ENCODE data around the gene MLLT3.

Gene MLLT3

DNA sequence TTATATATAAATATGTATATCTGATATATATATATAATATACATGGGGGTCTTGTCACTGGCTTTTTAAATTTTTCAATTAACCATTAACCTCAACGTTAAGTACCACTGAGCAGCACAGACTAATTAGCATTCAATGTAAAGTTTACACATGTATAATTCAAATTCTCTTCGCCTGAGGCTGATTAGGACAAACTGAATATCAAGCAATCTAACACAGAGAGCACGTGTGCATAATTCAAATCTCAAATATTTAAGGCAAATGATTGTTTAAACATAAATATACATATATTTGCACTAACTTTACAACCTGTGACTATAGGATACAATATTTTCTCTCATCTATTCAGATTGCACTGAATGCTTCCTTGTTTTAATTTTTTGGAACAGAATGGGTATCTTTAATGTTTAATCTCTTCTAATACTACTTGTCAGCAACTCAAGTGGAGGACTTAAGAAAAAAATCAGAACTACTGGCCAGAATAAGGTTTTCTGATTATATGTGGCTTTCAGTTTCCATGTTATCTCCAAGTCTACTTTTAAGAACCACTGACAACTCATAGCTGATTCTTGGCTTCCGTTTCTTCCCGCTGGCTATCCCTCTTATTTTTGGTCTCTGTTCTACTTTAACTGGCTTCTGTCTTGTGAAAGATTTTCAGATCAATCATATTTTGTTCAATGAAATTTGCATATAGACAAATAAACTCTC, 204.8 kb downstream of the MLLT3 start:
- DNase-seq (ENCODE audit: low read depth): no peak

DNA sequence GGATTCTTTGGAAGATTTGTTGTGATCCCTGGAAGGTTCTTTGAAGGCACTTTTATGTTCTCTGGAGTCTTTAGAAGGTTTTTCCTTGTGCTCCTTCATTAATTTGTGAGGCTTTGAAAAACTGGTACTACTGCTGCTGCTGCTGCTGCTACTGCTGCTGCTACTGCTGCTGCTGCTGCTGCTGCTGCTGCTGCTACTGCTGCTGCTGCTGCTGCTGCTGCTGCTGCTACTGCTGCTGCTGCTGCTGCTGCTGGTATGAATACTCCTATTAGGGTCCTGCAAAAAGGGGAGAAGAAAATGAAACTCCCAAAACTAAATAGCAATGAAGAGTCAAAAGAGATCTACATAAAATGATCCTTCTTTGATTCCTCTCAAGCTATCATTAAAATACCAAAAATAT, 208.1 kb downstream of the MLLT3 start:
- no peak for DNase-seq (ENCODE audit: low read depth)

DNA sequence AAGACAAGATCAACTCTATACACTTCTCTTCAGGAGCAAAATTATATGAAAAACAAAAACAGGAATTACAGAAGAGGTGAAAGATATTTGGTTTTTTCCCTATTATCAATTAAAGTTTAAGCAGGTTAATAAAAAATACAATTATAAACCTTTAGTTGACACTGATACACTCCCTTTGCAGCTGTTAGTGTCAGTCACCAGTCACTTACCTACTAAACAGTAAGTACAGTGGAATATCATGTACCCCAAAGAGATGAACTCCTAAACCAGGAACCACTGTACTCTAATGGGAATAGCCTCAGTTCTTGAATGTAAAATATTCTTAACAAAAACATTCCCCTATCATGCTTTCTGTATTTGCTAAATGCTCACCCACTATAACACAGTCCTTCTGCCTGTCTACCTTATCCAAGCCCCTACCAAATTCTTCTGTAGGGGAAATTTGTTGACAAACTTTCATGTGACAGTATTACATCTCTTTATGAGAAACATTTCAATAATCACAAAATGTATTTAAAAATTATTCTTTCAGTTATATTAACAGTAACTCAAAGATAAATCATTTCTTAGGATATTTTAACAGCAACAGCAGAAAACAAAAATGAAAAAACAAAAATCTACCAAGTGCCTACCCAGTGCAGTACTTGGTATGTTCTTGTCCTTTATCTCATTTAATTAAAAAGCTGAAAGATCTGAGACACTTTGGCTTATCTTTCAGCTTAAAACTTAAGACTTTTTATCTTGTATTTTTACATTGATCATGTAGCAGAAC, 212.8 kb downstream of the MLLT3 start:
- no peak for DNase-seq (ENCODE audit: low read depth)

DNA sequence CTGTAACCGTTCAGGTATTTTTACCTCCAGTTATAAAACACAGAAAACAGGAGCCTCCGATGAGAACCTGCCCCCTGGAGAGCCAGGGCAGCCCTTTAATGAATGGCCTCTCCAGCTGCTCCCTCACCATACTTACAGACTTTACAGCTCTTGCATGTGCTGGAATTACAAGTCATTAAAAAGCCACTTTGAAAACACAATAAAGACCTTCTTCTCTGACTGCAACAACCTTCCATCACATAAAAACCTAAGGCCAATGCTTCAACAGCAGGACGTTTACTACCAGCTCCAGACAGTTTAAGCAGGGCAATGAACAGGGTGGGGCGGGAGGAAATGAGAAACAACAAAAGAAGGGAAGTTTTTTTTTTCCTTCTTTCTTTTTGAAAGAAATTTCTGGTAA, 213.8 kb downstream of the MLLT3 start:
- no peak for DNase-seq (ENCODE audit: low read depth)

DNA sequence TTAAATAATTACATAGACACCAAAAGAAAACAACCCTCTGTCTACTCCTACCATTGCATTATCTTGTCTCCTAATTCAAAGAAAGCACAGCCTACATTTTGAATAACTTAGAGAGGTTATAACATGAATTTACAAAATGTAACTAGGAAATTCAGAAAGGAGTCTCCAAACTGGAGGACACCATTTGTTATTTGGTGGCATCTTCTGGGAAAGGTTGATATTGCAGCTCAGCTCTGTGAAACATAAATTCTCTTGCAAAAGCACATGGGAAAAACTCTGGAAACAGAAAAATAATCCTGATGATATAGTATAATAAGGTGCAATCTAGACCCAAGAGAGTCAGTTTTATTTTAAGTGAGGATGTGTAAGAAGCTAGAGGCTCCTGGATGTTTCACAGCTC, 215.3 kb downstream of the MLLT3 start:
- no peak for DNase-seq (ENCODE audit: low read depth)

- DNase-seq (ENCODE audit: low read depth): no peak
Observed at GRCh38 chr9:20406344-20406743, 216.0 kb downstream of the MLLT3 start.

GRCh38 chr9:20405616-20406015, 216.7 kb downstream of the MLLT3 start:
- no peak for DNase-seq (ENCODE audit: low read depth)

DNA sequence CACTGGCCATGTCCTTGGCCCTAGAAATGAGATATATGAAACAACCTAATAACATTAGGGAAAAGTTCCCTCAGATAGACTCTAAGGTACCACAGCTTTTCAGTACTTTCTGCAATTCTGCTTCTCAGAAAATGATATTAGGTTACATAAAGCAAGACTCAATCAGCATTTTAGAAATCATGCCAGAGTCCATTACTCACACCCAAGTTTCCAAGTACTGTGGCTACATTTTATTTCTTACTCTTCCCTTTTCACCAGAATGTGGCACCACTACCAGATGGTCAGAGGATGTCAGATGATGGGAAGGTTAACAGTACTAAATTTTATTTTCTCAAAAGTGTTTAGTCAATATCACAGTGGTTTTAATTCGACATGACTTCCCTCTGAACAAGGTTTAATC, 217.2 kb downstream of the MLLT3 start:
- no peak for DNase-seq (ENCODE audit: low read depth)

- no peak for DNase-seq (ENCODE audit: low read depth)
Observed at GRCh38 chr9:20404192-20404813, 218.0 kb downstream of the MLLT3 start.

- no peak for DNase-seq (ENCODE audit: low read depth)
Observed at GRCh38 chr9:20403346-20403745, 219.0 kb downstream of the MLLT3 start.

GRCh38 chr9:20402273-20402875, 219.9 kb downstream of the MLLT3 start:
- no peak for DNase-seq (ENCODE audit: low read depth)

DNA sequence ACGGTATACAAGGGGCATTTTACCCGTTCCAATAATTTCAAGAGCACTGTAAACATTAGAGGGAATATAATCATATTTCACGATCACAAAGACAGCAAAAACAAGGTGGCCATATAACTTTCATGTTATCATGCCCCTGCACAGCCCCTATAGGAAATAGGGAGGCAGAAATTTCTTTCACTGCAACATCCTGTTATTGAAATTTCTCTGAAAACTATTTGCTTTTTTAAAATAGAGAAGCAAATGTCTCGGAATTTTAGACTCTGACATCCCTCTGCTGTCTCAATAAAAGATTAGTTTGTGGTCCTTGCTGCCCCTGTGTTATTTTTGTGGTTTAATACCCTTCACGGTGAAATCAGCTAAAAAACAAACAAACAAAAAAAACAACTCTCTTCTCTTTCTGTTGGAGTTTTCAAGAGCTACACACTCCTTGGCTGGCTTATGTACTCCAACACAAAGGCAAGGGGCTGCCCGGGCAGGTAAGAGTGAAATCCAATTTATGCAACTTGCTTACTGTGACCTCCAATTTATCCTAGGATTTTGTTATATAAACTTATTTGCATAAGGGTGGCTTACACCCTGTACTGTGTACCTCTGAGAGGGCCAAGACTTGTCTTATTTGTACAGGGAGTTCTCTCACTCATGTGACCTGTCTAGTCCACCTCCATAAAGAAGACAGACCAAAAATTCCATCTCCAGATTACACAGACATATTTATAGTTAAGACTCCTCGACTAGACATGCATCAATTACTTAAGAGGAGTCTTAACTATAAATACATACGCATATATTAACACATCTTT, 223.6 kb downstream of the MLLT3 start:
- DNase-seq (ENCODE audit: low read depth): no peak

GRCh38 chr9:20397348-20397747, 225.0 kb downstream of the MLLT3 start:
- DNase-seq (ENCODE audit: low read depth): no peak

DNA sequence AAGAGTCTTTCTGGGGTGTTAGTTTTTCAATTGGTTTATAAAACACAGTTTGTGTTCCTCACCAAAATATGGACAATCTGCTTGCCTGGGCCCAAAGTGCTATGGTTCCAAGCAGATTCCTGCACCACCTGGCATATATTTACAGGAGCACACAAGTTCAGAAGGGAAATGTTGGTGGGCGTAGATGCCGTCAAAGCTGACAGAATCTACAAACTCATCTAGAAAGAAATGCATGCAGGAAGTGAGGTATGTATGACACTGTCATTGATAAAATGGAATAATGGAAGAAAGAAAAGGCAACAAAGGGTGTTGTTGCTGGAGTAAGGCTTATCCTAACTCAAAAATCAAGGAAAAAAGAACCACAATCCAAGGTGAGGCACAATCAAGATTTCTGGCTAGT, 225.8 kb downstream of the MLLT3 start:
- DNase-seq (ENCODE audit: low read depth): no peak

- DNase-seq (ENCODE audit: low read depth): no peak
Observed at GRCh38 chr9:20395651-20396050, 226.6 kb downstream of the MLLT3 start.

DNA sequence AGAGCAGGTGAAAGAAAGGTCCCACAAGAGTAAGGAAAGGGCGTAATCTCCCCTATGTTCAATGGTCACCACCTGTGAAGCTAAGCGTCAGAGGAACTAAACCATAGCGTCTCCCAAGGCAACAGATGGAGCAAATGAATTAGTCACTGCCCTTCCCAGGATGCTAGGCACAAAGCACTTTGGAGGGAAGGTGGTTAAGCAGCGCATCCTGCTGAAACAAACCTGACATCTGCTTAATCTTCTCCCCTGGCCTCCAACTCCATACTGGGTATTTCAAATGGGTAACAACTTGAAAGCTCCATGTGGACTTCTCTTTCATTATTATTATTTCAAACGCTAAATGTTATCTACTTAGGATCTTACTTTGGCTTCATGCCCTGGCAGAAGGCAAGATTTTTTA, 227.3 kb downstream of the MLLT3 start:
- no peak for DNase-seq (ENCODE audit: low read depth)

GRCh38 chr9:20391208-20391607, 231.1 kb downstream of the MLLT3 start:
- DNase-seq (ENCODE audit: low read depth): no peak

DNA sequence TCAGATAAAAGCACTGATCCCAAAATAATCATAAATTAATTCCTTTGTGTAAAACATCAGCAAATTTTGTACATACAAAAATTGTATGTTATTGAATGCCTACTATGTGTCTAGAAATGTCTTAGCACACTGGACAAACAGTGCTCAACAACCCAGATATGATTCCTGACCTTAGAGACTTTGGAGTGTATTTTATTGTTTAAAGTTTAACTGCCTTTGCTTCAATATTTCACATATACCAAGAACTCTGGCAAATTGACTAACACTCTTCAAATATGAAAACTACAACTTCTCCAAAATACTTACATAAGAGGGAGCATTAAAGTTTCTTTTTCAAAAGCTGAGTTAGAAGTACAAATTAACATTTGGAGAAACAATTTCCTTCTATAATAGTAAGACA, 231.9 kb downstream of the MLLT3 start:
- DNase-seq (ENCODE audit: low read depth): no peak

DNA sequence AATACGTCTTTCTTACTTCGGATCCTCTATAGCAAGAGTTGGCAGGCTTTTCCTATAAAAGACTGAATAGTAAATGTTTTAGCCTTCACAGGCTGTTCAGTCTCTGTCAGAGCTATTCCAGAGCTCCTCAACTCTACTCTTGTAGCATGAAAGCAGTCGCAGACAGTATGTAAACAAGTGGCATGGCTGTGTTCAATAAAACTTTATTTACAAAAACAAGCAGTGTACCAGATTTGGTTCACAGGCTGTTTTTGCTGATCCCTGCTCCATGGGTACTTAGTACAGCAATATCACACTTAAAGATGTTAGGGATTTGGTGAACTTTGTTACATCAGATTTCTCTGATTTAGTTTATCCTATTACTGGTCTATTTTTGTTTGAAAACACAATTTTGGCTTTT, 235.2 kb downstream of the MLLT3 start:
- DNase-seq (ENCODE audit: low read depth): no peak

GRCh38 chr9:20384642-20385041, 237.7 kb downstream of the MLLT3 start:
- no peak for DNase-seq (ENCODE audit: low read depth)

DNA sequence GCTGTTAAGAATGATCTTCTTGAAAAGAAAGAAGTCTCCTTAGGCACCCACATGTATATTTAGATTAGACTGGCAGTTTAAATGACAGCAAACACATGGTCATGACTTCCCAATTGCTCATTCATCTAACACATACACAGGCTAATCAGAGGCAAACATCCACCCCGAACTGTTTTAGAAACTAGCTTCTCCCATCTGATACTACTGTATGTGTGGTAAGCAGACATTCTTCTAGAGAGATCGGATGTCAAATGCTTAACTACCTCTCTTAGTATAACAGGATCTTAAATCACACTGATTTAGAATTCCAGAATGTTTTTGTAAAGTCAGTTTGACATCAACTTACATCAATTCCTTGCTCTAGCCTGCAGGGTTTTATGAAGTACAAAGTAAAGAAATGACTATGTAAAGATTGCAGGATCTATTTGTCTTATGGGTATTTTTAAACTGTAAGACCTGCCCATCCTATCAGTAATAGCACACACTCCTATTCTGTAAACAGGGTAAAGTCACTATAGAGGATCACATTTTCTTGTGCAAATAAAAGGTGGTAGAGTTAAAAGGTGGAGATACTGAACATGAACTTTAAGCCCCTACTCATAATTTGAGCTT, 239.7 kb downstream of the MLLT3 start:
- DNase-seq (ENCODE audit: low read depth): no peak

GRCh38 chr9:20380546-20380945, 241.8 kb downstream of the MLLT3 start:
- DNase-seq (ENCODE audit: low read depth): no peak
